HG03045 (cell line): ENCODE measurements around the gene UCK1.

Source experiments
- ATAC-seq: cut with Tn5 transposase; IDR thresholded peaks from one replicate; pipeline ENCODE4 v1.9.1; 2021; ENCODE audit warnings: mild to moderate bottlenecking, moderate library complexity; ENCODE audit not compliant: unreplicated experiment

Gene UCK1

DNA sequence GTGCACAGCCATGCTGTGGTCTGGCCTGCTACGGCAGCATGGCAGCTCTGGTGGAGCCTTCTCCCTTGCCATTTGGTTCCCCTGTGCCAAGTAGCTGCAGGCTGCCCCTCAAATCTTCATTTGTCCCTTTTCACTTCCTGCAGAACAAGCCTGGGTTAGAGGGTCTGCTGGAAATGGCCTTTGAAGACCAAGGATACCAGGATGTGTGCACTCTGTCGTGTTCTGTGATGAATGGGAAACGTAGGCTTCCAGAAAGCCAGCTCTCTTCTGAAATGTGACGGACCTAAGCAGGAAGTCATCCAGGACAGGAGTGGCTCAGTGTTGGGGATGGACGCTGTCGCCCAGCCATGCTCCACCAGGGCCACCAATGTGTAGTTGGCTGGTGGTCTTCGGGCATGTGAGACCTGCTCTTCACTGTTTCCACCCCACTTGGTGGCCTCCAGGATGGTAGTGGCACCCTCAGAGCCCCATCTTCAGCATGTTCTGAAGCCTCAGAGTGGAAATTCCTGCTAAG is 31.8 kb downstream of the UCK1 start:
- ATAC-seq, result no peak

- ATAC-seq, result no peak
These were observed 34.1 kb downstream of the UCK1 start for GRCh38 chr9:131496844-131497405.

DNA sequence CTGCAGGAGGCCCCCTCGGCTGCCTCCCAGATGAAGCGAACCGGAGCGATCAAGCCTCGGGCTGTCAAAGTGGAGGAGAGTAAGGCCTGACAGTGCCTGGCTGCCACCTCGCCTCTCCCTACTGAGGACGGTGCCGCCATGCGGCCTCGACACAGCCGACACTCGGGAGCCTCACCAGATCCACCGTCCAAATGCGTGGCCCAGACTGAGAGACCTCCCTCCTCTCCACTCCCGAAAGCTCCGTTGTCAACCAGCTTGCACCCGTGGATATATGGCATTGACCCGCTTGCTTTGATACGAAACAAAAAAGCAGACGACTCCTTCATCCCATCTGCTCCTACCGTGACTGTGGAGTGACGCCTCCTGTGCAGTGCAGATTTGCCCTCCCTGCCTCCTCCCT is 35.3 kb downstream of the UCK1 start:
- no peak for ATAC-seq

- ATAC-seq, result no peak
These were observed 36.7 kb downstream of the UCK1 start for GRCh38 chr9:131494296-131494870.

DNA sequence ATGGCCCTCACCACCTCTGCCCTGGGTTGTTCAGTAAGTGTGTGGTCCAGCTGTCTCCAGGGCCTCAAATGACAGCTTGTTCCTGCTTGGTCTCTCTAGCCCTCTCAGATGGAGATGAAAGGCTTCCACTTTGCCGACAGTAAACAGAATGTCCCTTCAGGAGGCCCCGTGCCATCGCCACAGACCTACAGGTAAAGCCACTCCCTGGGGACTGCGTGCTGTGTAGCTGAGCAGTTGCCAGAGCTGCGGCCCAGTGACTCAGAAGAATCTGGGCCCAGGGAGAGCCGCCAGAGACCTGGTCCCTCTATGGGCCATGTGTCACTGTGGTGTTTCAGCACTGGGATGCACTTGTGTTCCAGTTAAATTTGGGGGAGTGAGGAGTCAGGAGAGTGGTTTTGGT is 39.0 kb downstream of the UCK1 start:
- ATAC-seq, result no peak

DNA sequence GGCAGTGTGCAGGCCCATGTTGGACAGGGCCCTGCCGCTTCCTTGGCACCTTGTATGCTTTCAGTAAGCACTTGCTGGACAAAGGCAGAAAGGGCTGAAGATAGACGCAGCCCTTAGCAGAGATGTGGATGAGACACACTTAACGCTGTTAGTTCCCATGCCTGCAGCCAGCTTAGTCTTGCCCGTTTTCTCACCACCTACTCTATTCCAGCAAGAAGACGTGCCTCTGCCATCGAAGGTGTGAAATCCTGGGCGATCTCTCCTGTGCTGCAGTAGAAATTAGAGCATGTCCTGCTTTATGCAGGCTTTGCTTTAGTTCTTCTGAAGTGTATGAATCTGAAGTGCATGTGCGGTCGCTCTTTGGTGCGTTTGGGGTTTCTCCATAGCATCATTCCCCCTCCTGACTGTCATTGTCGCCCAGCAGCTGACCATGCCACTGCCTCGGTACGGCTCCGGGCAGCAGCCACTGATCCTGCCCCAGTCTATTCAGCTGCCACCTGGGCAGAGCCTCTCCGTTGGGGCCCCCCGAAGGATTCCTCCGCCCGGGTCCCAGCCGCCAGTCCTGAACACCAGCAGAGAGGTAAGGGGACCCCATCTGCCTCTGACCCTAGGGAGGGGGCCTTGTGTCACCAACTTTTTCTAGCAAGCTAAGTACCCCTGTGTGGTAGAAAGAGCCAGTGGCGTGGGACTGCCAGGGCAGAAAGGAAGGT is 39.9 kb downstream of the UCK1 start:
- ATAC-seq, result no peak

GRCh38 chr9:131490514-131490913 is 40.5 kb downstream of the UCK1 start:
- no peak for ATAC-seq

DNA sequence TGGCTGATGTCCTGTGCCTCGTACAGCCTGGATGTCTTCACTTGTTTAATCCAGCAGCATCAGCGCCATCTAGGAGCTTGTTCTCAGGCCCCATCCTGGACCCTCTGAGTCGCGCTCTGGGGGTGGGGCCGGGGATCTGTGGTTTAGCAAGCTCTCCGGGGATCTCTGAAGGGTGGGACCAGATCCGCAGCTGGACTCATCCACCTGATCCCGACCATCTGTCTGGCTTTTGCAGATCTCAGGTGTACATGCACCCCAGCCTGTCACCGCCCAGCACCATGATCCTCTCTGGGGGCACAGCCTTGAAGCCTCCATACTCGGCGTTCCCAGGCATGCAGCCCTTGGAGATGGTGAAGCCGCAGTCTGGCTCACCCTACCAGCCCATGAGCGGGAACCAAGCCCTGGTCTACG is 43.4 kb downstream of the UCK1 start:
- ATAC-seq, result no peak

- ATAC-seq, result no peak
These were observed 44.1 kb downstream of the UCK1 start for GRCh38 chr9:131487001-131487400.

GRCh38 chr9:131485728-131486422 is 45.2 kb downstream of the UCK1 start:
- no peak for ATAC-seq

GRCh38 chr9:131485206-131485605 is 45.9 kb downstream of the UCK1 start:
- no peak for ATAC-seq

- ATAC-seq, result no peak
These were observed 46.4 kb downstream of the UCK1 start for GRCh38 chr9:131484560-131485185.

DNA sequence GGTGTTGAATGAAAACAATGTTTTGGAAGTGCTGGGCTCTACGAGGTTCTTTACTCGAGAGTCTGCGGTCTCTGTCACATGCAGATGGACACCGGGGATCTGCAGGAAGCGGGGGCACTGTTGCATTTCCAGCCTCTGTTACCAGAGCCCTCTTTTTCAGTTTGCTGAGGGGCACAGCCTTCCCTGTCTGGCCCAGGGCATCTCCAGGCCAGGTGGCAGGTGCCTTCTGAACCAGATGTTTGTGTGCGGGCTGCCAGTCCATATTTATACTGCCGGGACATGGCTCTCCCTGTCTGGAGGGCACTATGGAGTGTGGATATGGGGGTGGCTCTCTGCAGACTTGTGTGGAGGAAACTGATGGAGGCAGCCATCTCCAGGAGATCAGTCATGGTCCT is 47.0 kb downstream of the UCK1 start:
- ATAC-seq, result no peak

DNA sequence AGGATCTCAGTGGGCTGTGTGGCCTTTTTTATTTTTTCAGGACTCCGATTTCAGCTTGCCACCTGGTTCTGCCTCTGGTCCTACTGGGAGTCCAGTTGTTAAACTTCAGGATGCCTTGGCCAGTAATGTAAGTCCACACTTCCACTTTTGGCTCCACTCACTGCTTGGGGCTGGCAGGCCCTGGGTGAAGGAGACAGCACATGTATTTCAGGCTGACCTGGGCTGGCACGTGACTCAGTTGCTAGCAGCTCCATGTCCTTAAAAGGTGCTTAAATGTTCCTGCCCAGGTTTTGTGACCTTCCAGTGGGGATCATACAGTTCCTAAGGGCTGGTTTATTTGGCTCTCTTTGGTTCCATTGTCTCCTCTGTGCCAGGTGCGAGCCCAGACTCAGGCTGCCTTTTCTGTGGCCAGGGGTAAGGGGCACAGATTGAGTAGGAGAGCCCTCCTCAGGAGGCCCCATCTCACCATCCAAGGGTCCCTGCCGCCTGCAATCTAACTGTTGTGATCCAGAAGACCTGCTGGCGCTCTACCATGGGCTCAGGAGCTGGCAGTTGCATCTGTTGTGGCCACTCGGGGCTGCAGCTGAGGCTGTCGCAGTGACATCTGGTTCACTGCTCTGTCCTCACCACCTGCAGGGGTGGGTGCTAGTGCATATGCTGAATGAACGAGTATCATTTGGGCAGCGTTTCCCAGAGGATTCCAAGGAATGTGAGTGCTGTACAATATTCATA is 47.6 kb downstream of the UCK1 start:
- no peak for ATAC-seq

DNA sequence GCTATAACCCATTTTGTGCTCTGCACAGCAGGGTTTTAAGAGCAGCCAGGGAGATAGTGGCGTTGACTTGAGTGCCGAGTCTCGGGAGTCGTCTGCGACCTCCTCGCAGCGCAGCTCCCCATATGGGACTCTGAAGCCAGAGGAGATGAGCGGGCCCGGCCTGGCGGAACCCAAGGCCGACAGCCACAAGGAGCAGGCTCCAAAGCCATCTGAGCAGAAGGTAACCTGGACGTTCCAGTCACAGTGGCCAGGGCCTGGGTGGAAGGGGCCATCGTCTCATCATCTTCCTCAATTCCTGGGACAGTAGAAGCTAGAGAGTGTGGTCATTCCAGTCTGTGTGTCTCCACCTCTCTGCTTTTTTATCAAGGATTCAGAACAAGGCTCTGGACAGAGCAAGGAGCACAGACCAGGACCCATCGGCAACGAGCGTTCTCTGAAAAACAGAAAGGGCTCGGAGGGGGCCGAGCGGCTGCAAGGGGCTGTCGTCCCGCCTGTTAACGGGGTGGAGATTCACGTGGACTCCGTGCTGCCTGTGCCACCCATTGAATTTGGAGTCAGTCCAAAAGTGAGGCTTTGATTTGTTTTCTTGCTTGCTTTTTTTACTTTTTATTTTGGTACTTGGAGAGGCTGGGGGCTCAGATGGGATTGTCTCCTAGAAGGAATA is 48.6 kb downstream of the UCK1 start:
- ATAC-seq, result no peak

DNA sequence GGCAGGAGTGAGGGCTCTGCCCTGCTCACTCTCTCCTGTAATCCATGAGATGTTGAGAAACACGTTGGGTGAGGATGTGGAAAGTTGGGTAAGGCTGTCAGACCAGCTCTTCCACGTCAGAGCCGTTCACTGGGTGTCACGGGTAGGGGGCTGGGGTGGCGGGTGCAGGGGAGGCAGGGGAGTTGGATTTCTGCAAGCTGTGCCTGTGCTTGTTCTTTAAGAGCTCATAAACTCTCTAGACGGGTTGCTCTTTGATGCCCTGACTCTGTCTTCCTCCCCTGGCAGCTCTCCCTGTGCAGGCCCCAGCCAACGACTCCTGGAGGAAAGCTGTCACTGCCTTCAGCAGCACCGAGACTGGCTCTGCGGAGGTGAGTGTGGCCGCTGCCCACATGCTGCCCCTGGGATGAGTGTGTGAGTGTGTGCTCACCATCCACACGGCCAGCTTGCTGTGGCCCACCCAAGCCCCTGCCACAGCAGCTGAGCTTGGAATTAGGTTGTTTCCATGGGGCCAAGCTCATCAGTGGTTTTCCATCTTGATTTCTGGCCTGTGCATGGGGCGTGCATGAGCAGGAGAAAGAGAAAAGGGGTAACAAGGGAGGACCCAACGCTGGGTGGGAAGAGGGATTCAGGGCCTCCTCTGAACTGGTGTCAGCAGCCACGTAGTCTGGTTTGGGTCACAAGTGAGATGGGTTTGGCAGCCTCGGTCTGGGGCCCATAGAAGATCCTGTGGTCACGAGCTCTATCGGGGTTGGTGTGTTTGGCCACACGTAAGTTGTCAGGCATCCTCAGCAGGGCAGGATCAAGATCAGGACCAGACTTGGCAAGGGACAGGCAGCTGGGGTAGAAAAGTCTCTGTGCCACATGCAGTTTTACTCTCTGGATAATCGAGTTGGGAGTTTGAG is 49.4 kb downstream of the UCK1 start:
- no peak for ATAC-seq

DNA sequence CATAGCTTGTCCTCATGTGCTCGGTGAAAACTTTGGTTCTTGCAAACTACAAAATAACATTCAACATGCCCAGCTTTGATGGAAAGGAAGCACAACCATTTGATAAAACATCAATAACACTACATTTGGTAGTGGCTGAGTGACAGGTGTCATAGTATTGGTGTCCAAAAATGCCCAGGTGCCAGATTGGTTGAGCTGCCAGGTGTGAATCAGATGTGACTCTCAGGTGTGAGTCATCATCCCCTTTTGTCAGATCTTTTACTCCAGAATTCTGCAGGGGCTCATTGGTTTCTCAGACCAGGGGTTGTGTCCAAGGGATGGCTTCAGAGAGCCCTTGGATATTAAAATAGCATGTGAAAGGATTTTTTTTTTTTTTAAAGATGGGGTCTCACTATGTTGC is 50.8 kb downstream of the UCK1 start:
- no peak for ATAC-seq

DNA sequence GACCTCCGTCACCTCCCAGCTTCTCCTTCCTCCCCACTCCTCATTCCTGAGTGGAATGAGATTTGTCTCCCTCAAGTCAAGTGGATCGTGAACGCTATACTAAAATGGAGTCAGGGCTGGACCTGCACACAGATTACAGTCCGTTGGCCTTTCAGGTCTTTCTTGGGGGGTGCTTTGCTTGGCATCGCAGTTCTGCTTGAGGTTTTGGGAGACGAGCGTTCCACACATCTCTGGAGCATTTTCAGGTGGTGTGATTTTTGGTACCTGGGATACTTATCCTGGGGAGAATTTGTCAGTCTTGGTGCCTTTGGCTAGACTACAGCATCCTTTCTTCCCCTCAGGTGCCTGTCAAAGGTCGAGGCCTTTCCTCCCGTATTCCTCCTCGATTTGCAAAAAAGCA is 52.2 kb downstream of the UCK1 start:
- ATAC-seq, result no peak

DNA sequence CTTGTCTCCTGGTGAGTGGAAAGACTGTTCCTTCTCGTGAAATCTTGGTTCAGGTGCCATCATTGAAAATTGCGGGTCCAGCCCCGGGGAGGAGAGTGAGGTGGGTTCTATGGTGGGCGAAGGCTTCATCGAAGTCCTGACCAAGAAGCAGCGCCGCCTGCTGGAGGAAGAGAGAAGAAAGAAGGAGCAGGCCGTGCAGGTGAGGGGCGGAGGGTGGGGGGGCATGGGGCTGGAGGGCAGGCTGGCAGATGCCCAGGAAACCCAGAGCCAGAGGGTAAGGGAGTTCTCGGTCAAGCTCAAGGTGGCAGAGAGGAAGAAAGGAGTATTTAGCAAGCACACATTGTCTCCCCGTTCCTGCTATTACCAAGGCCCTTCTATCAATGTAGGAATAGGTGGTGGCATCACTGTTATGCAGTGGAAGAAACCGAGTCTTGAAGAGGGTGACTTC is 52.6 kb downstream of the UCK1 start:
- no peak for ATAC-seq
